Neutrophil (primary cell): ENCODE measurements around the gene ERVFRD-1.
"Not testable (repeated sequence)": the region's sequence is repeated elsewhere in the genome, so short reads cannot be mapped to it uniquely, and the experiment has no call there.

ENCODE experiments used
- H3K27ac ChIP-seq: fragments of 200-600 bp; sonication (generic); 2 replicates; pipeline ENCODE4 v1.5.1; 2016; ENCODE audit warnings: mild to moderate bottlenecking, moderate library complexity
- H3K27me3 ChIP-seq: fragments of 200-600 bp; sonication (generic); 2 replicates; pipeline ENCODE4 v1.6.0; 2016; ENCODE audit warnings: mild to moderate bottlenecking
- H3K36me3 ChIP-seq: fragments of 200-600 bp; sonication (generic); 2 replicates; pipeline ENCODE4 v1.5.1; 2017
- H3K4me1 ChIP-seq, 2 experiments: fragments of 200-600 bp in 1 of 2; sonication (generic) in 1 of 2; 1 replicate in 1 of 2; 2 replicates in 1 of 2; pipeline versions ENCODE4 v1.5.1 to v1.6.1; 2013 to 2016; ENCODE audit warnings: low read depth in 1 of 2, low read length in 1 of 2, mild to moderate bottlenecking in 1 of 2, moderate library complexity in 1 of 2; ENCODE audit not compliant: control insufficient read depth in 1 of 2, insufficient read depth in 1 of 2
- H3K4me3 ChIP-seq, 2 experiments: fragments of 200-600 bp in 1 of 2; sonication (generic) in 1 of 2; 1 replicate in 1 of 2; 2 replicates in 1 of 2; pipeline ENCODE4 v1.5.1; 2013 to 2016; ENCODE audit warnings: low read depth in 1 of 2, low read length in 1 of 2, mild to moderate bottlenecking in 1 of 2, moderate library complexity in 1 of 2
- H3K9me3 ChIP-seq: fragments of 200-600 bp; sonication (generic); 2 replicates; pipeline ENCODE4 v1.5.1; 2016
- CTCF ChIP-seq: fragments of 200-600 bp; sonication (generic); IDR thresholded peaks from 2 replicates; pipeline ENCODE4 v1.5.1; 2016; ENCODE audit warnings: antibody characterized with exemption

The ERVFRD-1 gene

GRCh38 chr6:11093626-11094410 lies 17.7 kb downstream of the ERVFRD-1 start, which contains the start of gene SMIM13:
Gene SMIM13, plus strand, starts transcription at chr6:11093834. Its CDS starts 480 bp downstream, at chr6:11094314.
- Histone ChIP-seq H3K4me3 (peak within 1 kb of the TSS; percentile 85 to 100), H3K27ac (peak within 1 kb of the TSS; percentile 84), H3K4me1 (peaks cover 14 to 18% of the 10 kb centered on the region in 2 experiments), H3K27me3 (no peaks in the 10 kb centered on the region), H3K36me3 (no peaks in the 10 kb centered on the region), H3K9me3 (no peaks in the 10 kb centered on the region)
- TF ChIP-seq CTCF: peak; percentile 75

GRCh38 chr6:11093376-11093625 lies 18.2 kb downstream of the ERVFRD-1 start:
- Histone ChIP-seq H3K4me3 (peak overlapping the region; percentile 85 to 100), H3K27ac (peak overlapping the region; percentile 84), H3K9me3 (no peaks in the 10 kb centered on the region), H3K36me3 (no peaks in the 10 kb centered on the region), H3K27me3 (no peaks in the 10 kb centered on the region), H3K4me1 (peaks cover 14 to 18% of the 10 kb centered on the region in 2 experiments)
- no peak for TF ChIP-seq CTCF

GRCh38 chr6:11092668-11093375 lies 18.7 kb downstream of the ERVFRD-1 start:
- TF ChIP-seq CTCF: no peak
- Histone ChIP-seq H3K27me3 (no peaks in the 10 kb centered on the region), H3K9me3 (no peaks in the 10 kb centered on the region), H3K27ac (peak overlapping the region; percentile 84), H3K36me3 (no peaks in the 10 kb centered on the region), H3K4me3 (peak overlapping the region; percentile 85 to 100), H3K4me1 (peaks cover 14 to 18% of the 10 kb centered on the region in 2 experiments)

GRCh38 chr6:11091141-11091540 lies 20.4 kb downstream of the ERVFRD-1 start:
- not testable (repeated sequence) for H3K27ac ChIP-seq, H3K4me3 ChIP-seq, H3K36me3 ChIP-seq, H3K27me3 ChIP-seq, H3K9me3 ChIP-seq
- H3K4me1 ChIP-seq: peaks cover 14 to 18% of the 10 kb centered on the region in 2 experiments

- no peak for TF ChIP-seq CTCF
- Histone ChIP-seq H3K36me3 (no peaks in the 10 kb centered on the region), H3K27me3 (no peaks in the 10 kb centered on the region), H3K27ac (no peak overlapping the region), H3K4me1 (peaks cover 11 to 14% of the 10 kb centered on the region in 2 experiments), H3K4me3 (no peak overlapping the region), H3K9me3 (no peaks in the 10 kb centered on the region)
These were observed 21.8 kb downstream of the ERVFRD-1 start for GRCh38 chr6:11089695-11090094.

- not testable (repeated sequence) for H3K4me3 ChIP-seq, H3K9me3 ChIP-seq, H3K4me1 ChIP-seq, H3K27ac ChIP-seq, H3K27me3 ChIP-seq, H3K36me3 ChIP-seq
These were observed 24.2 kb downstream of the ERVFRD-1 start for GRCh38 chr6:11087141-11087812.
